K562 (cell line): ENCODE results near the gene MBD3. TPM values are rescaled to one million over a fixed set of nuclear protein-coding genes. Genes with fewer than 3 reads are reported as not detected.

ENCODE experiments used
- ATAC-seq: fragments of 200-7000 bp; cut with Tn5 transposase; 3 replicates; pipeline ENCODE4 v1.9.1; 2020; ENCODE audit warnings: moderate library complexity
- BruUV-seq: library from RNA; stranded (reverse); fragments of 400-500 nt; replicated peaks from 2 replicates; lab custom pipeline; 2021; lab: Mats Ljungman, UMichigan
- CTCF ChIA-PET: fragments of 300-600 bp; formaldehyde crosslinking; extraction: SDS; loops from one replicate; lab custom pipeline; 2021; ENCODE audit warnings: low intra/inter-chr PET ratio; lab: Yijun Ruan, JAX
- POLR2A ChIA-PET: fragments of 300-600, 350-650 bp; sonication (Branson Sonifier 250); formaldehyde crosslinking; extraction: SDS; loops from one replicate; lab custom pipeline; 2021; ENCODE audit warnings: antibody characterized with exemption, inconsistent platforms; lab: Yijun Ruan, JAX
- DNase-seq, 4 experiments: peaks; one replicate each; pipeline versions ENCODE4 v3.0.0 to v3.0.0-alpha.2; 2011 to 2018; ENCODE audit warnings: low spot score in 3 of 4, mixed read lengths in 3 of 4; ENCODE audit errors: extremely low read depth in 1 of 4
- FAIRE-seq: peaks from 2 replicates; lab custom pipeline; 2011; peaks lifted over from hg19 to GRCh38; lab: Jason Lieb, UNC
- H2AFZ ChIP-seq: 2 replicates; pipeline ENCODE4 v1.6.0; 2011; ENCODE audit warnings: low read depth, low read length, control low read depth, inconsistent platforms
- H3K27ac ChIP-seq: fragments of 200-600 bp; 3 replicates; pipeline ENCODE4 v1.8.0; 2011; ENCODE audit warnings: low read depth, mild to moderate bottlenecking, control low read depth, inconsistent platforms, low read length, moderate library complexity, mixed read lengths; ENCODE audit errors: extremely low read depth
- H3K27me3 ChIP-seq, 2 experiments: fragments of 300-600 bp in 1 of 2; 2 replicates in 1 of 2; 3 replicates in 1 of 2; pipeline versions ENCODE4 v1.6.0 to v1.8.0; 2011; ENCODE audit warnings: inconsistent platforms in 2 of 2, low read length in 2 of 2, mild to moderate bottlenecking in 1 of 2, mixed read lengths in 1 of 2, moderate library complexity in 1 of 2; ENCODE audit not compliant: control insufficient read depth in 2 of 2, insufficient read depth in 2 of 2
- H3K36me3 ChIP-seq: fragments of 300-600 bp; 3 replicates; pipeline ENCODE4 v1.8.0; 2011; ENCODE audit warnings: mild to moderate bottlenecking, low read length, inconsistent platforms; ENCODE audit not compliant: control insufficient read depth, insufficient read depth
- H3K4me1 ChIP-seq, 2 experiments: fragments of 200-600 bp in 1 of 2; replicated peaks in 1 of 2; 2 replicates in 1 of 2; 3 replicates in 1 of 2; pipeline versions ENCODE4 v1.5.1 to v1.8.0; 2011; ENCODE audit warnings: inconsistent platforms in 2 of 2, low read length in 2 of 2, mild to moderate bottlenecking in 1 of 2, mixed read lengths in 1 of 2, moderate library complexity in 1 of 2; ENCODE audit not compliant: control insufficient read depth in 2 of 2, insufficient read depth in 2 of 2
- H3K4me2 ChIP-seq: 2 replicates; pipeline ENCODE4 v1.6.1; 2011; ENCODE audit warnings: low read length, control low read depth, inconsistent platforms, mixed read lengths; ENCODE audit not compliant: insufficient read depth
- H3K4me3 ChIP-seq: fragments of 200-600 bp; sonication (generic), shearing (Covaris generic); 2 replicates; pipeline ENCODE4 v1.5.1; 2016; ENCODE audit warnings: control low read depth, inconsistent platforms
- H3K79me2 ChIP-seq: fragments of 200-600 bp; 3 replicates; pipeline ENCODE4 v1.8.0; 2011; ENCODE audit warnings: low read length, inconsistent platforms; ENCODE audit not compliant: control insufficient read depth, insufficient read depth
- H3K9ac ChIP-seq, 2 experiments: 2 replicates each; pipeline versions ENCODE4 v1.6.0 to v1.6.1; 2011; ENCODE audit warnings: low read depth in 2 of 2, low read length in 2 of 2, control low read depth in 1 of 2, inconsistent platforms in 1 of 2, mild to moderate bottlenecking in 1 of 2, mixed read lengths in 1 of 2; ENCODE audit not compliant: insufficient read depth in 1 of 2
- H3K9me1 ChIP-seq: one replicate; pipeline ENCODE4 v1.6.0; 2011; ENCODE audit warnings: inconsistent platforms, mild to moderate bottlenecking, low read length, moderate library complexity; ENCODE audit not compliant: control insufficient read depth, insufficient read depth
- H3K9me3 ChIP-seq: replicated peaks from 2 replicates; pipeline ENCODE4 v1.5.1; 2011; ENCODE audit warnings: low read depth, low read length, inconsistent platforms; ENCODE audit not compliant: control insufficient read depth, insufficient read depth
- H4K20me1 ChIP-seq: replicated peaks from 2 replicates; pipeline ENCODE4 v1.6.1; 2011; ENCODE audit warnings: low read length, inconsistent platforms, mixed read lengths; ENCODE audit not compliant: control insufficient read depth, insufficient read depth
- BRF2 ChIP-seq: IDR thresholded peaks from 3 replicates; pipeline ENCODE4 v1.6.1; 2011; ENCODE audit warnings: borderline replicate concordance, mild to moderate bottlenecking; ENCODE audit not compliant: insufficient read length, insufficient read depth
- CBFA2T3 ChIP-seq: fragments of 450-650 bp; IDR thresholded peaks from 2 replicates; pipeline ENCODE4 v1.6.1; 2017
- ERF ChIP-seq: fragments of 450-650 bp; formaldehyde crosslinking; IDR thresholded peaks from 2 replicates; pipeline ENCODE4 v1.4.0; 2020; ENCODE audit warnings: mild to moderate bottlenecking, mixed read lengths
- NCOA2 ChIP-seq, 2 experiments: fragments of 450-650 bp; IDR thresholded peaks; 2 replicates each; pipeline ENCODE4 v1.6.1; 2018; ENCODE audit warnings: mild to moderate bottlenecking in 2 of 2, moderate library complexity in 1 of 2; ENCODE audit not compliant: partially characterized antibody in 2 of 2
- PKNOX1 ChIP-seq: fragments of 450-650 bp; IDR thresholded peaks from 2 replicates; pipeline ENCODE4 v1.6.1; 2016
- SAFB ChIP-seq: fragments of 200-400 bp; formaldehyde crosslinking; IDR thresholded peaks from 2 replicates; pipeline ENCODE4 v1.6.1; 2017; ENCODE audit warnings: low read depth, low read length, borderline replicate concordance
- ZNF644 ChIP-seq: fragments of 200-800 bp; sonication (Bioruptor generic); IDR thresholded peaks from 2 replicates; pipeline ENCODE4 v1.6.1; 2016; ENCODE audit warnings: low read depth, missing genetic modification characterization, missing compliant biosample characterization
- WGBS: fragments of 100-300 bp; shearing (Covaris generic); methylation state at CpG from one replicate; pipeline ENCODE4 v1.1.6; 2016; ENCODE audit warnings: low coverage, mixed read lengths; ENCODE audit not compliant: insufficient coverage; ENCODE audit errors: missing lambda C conversion rate; 5-methylcytosine and 5-hydroxymethylcytosine counted together
- in situ Hi-C: fragments of 300-500 bp; cut with MboI; formaldehyde crosslinking; loops from 4 replicates; pipeline ENCODE4 v1.15.0; 2018; ENCODE audit warnings: inconsistent platforms, mixed read lengths
- intact Hi-C: fragments of 100-400 bp; cut with micrococcal nuclease; formaldehyde crosslinking; loops from 2 replicates; pipeline ENCODE4 v1.14.2; 2022
- polyA plus RNA-seq, 8 experiments: library from polyadenylated mRNA; depleted of rRNA in 4 of 8; stranded (reverse) in 5 of 8; unstranded in 3 of 8; fragments of >200 nt; fragmentation: Nextera tagmentation in 2 of 8; fragmentation: Illumina TruSeq in 1 of 8; extraction: Ambion mirVana in 2 of 8; extraction: Trizol in 1 of 8; gene quantifications; 2 replicates each; pipeline versions ENCODE4 v1.2.1 to v1.2.3, GENCODE V29; 2011 to 2014; ENCODE audit warnings: inconsistent platforms in 1 of 8, missing spikeins in 1 of 8
- total RNA-seq, 7 experiments: library from RNA; depleted of rRNA in 6 of 7; stranded (reverse); fragments of >200 nt in 6 of 7; fragmentation: Illumina TruSeq in 2 of 7; extraction: Trizol in 2 of 7; gene quantifications; 2 replicates each; pipeline versions ENCODE4 v1.2.1 to v1.2.3, GENCODE V29; 2011 to 2021; ENCODE audit warnings: low replicate concordance in 1 of 7

The MBD3 gene
- total and polyA plus RNA-seq, 9 of the 15 experiments (the other 6 are each of a cell fraction or from before 2014, with no cell fraction given), result 0.24 to 137 (median 30.9) TPM

GRCh38 chr19:1551068-1552040, 41.3 kb downstream of the MBD3 start:
- Histone ChIP-seq H3K27me3 (no peaks in the 10 kb centered on the region; a peak in 1 of 5 replicates), H3K9me3 (no peaks in the 10 kb centered on the region), H3K9ac (peak overlapping the region in 1 of 2 experiments; percentile 68; a peak in 2 of 4 replicates), H3K36me3 (peaks cover 1% of the 10 kb centered on the region; the same call in 1 of the 3 replicates), H3K9me1 (no peaks in the 10 kb centered on the region), H2AFZ (no peak overlapping the region), H4K20me1 (no peaks in the 10 kb centered on the region), H3K27ac (no peak overlapping the region), H3K4me3 (no peak overlapping the region), H3K79me2 (no peaks in the 10 kb centered on the region), H3K4me2 (no peak overlapping the region), H3K4me1 (peaks cover 3 to 29% of the 10 kb centered on the region in 2 experiments; a peak in 3 of 5 replicates)
- FAIRE-seq, result peak; percentile 48
- ATAC-seq, result no peak
- CTCF ChIA-PET, result no interaction called here
- no TSS peak for BruUV-seq
- DNase-seq, result no peak
- no peak for TF ChIP-seq ERF (CRISPR knock-in tag)
- TF ChIP-seq CBFA2T3, result no peak
- TF ChIP-seq SAFB, result no peak
- TF ChIP-seq BRF2, result no peak
- no peak for TF ChIP-seq PKNOX1
- TF ChIP-seq ZNF644, result no peak
- no peak for TF ChIP-seq NCOA2 (IDR thresholded peaks at IDR 0.05; ENCODE audit: partially characterized antibody in 2 of 2)
- POLR2A ChIA-PET, result interaction anchor here (0.6 kb wide), 1 partner anchor 11 kb away, joined by 3 read pairs; no protein-coding TSS in a partner anchor
- in situ Hi-C loops (no loop called here), intact Hi-C loops (no loop called here)
- WGBS, result 32% methylated on average over 11 of the region's 17 CpGs
